ENCODE measurements around the gene TMED4.

DNA sequence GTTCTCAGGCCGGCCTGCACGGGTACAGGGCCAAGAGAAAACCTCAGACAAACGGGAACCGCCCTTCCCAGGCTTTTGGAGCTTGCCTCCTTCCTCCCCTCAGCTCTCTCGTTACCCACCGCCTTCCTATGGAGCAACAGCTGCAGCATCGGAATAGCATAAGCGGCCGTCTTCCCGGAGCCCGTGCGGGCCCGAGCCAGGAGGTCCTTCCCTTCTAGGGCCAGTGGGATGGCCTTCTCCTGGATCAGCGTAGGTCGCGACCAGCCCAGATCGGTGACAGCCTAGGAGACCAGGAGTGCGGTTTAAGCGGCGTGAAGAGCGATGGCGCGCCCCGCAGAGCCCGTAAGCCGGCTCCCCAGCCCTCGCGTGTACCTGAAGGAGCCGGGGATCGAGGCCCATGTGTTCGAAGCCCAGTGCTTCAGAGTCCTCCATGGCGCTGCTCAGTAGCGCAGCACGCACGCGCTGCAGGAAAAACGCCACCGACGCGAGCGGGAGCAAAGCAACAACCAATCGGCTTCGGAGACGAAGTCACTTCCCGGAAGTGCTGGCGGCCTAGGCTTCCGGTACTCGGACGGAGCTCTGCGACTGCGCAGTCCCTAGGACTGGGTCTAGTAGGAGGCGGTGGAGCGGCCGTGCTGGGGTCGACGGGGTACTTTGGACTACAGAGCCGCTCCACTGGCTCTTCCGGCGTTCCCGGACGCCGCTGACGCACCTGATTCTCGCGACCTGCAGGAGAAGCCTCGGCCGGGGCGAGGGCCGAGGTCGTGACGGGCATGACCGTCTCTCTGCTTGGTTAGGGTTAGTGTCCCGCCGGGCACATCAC, 8.4 kb downstream of the TMED4 start, which contains the start of gene DDX56:
- TF ChIP-seq CTCF (conservative IDR thresholded peaks at IDR 0.05; ENCODE audit: low read depth, low read length) (no peak), EZH2 (IDR thresholded peaks at IDR 0.05; ENCODE audit: borderline replicate concordance, low read depth, low read length, poor library complexity, severe bottlenecking) (no peak)
